CD4-positive, alpha-beta T cell treated with Interleukin-17A for 4 hours (primary cell): ENCODE data around the gene CABLES2.

Experiments used
- DNase-seq: peaks from one replicate; pipeline ENCODE4 v3.0.0-alpha.2; 2020; ENCODE audit warnings: mixed read lengths

Gene CABLES2

GRCh38 chr20:62407221-62407992, at the start of gene CABLES2:
Gene CABLES2 (minus strand): TSS chr20:62407285. CDS start chr20:62407276, 9 bp downstream.
- peak; percentile 91 for DNase-seq

GRCh38 chr20:62455929-62456328, 48.8 kb upstream of the CABLES2 start:
- DNase-seq = no peak

GRCh38 chr20:62454904-62455636, 48.0 kb upstream of the CABLES2 start:
- no peak for DNase-seq

- DNase-seq = no peak
Observed at GRCh38 chr20:62453186-62453808, 46.2 kb upstream of the CABLES2 start.

- no peak for DNase-seq
Observed at GRCh38 chr20:62452475-62453095, 45.5 kb upstream of the CABLES2 start.

- no peak for DNase-seq
Observed at GRCh38 chr20:62451970-62452369, 44.9 kb upstream of the CABLES2 start.

- DNase-seq = no peak
Observed at GRCh38 chr20:62451156-62451767, 44.2 kb upstream of the CABLES2 start.

GRCh38 chr20:62449951-62450691, 43.0 kb upstream of the CABLES2 start:
- no peak for DNase-seq

- no peak for DNase-seq
Observed at GRCh38 chr20:62448788-62449187, 41.7 kb upstream of the CABLES2 start.

- DNase-seq = no peak
Observed at GRCh38 chr20:62448038-62448437, 41.0 kb upstream of the CABLES2 start.

- DNase-seq = no peak
Observed at GRCh38 chr20:62446888-62447869, 40.1 kb upstream of the CABLES2 start.

- no peak for DNase-seq
Observed at GRCh38 chr20:62446481-62446880, 39.4 kb upstream of the CABLES2 start.

GRCh38 chr20:62445553-62446340, 38.7 kb upstream of the CABLES2 start:
- DNase-seq = no peak

- DNase-seq = no peak
Observed at GRCh38 chr20:62444286-62444685, 37.2 kb upstream of the CABLES2 start.

- no peak for DNase-seq
Observed at GRCh38 chr20:62441987-62442539, 35.0 kb upstream of the CABLES2 start.

- DNase-seq = no peak
Observed at GRCh38 chr20:62439218-62439617, 32.1 kb upstream of the CABLES2 start.

GRCh38 chr20:62437927-62438326, 30.8 kb upstream of the CABLES2 start:
- no peak for DNase-seq

- no peak for DNase-seq
Observed at GRCh38 chr20:62437496-62437895, 30.4 kb upstream of the CABLES2 start.

- DNase-seq = no peak
Observed at GRCh38 chr20:62436692-62437091, 29.6 kb upstream of the CABLES2 start.
